Colonic mucosa (tissue), 4 donors: Measurements from ENCODE around the gene H1-8. TPM values are rescaled to one million over a fixed set of nuclear protein-coding genes. Genes with fewer than 3 reads are reported as not detected.
"Not testable (repeated sequence)": the region's sequence is repeated elsewhere in the genome, so short reads cannot be mapped to it uniquely, and the experiment has no call there.

ENCODE experiments used
- DNase-seq: peaks from one replicate; pipeline ENCODE4 v3.0.0-alpha.2; 2020
- H3K27ac ChIP-seq: fragments of 200-600 bp; one replicate; pipeline ENCODE4 v1.8.0; 2021
- H3K27me3 ChIP-seq: fragments of 200-600 bp; one replicate; pipeline ENCODE4 v1.8.0; 2021
- H3K36me3 ChIP-seq: fragments of 200-600 bp; one replicate; pipeline ENCODE4 v1.8.0; 2021
- H3K4me1 ChIP-seq: fragments of 200-600 bp; one replicate; pipeline ENCODE4 v1.8.0; 2021; ENCODE audit warnings: mild to moderate bottlenecking
- H3K4me3 ChIP-seq: fragments of 200-600 bp; one replicate; pipeline ENCODE4 v1.8.0; 2021
- H3K9ac ChIP-seq, 2 donors: one replicate each; pipeline ENCODE4 v1.7.0; 2013; ENCODE audit warnings: control low read depth in 2 of 2, low read depth in 2 of 2, low read length in 2 of 2
- H3K9me3 ChIP-seq: fragments of 200-600 bp; one replicate; pipeline ENCODE4 v1.8.0; 2021
- CTCF ChIP-seq: fragments of 200-600 bp; IDR thresholded peaks from one replicate; pipeline ENCODE4 v1.8.0; 2022; ENCODE audit warnings: antibody characterized with exemption, mild to moderate bottlenecking
- intact Hi-C: fragments of 100-400 bp; cut with DNase I; formaldehyde crosslinking; loops from one replicate; pipeline ENCODE4 v1.14.1; 2022
- total RNA-seq, 2 donors: library from RNA; stranded (reverse); fragmentation: NEBNext Ultra II Directional in 1 of 2; extraction: Animal tissue kit (Norgen Biotek cat#: 25700) in 1 of 2; gene quantifications; one replicate each; pipeline ENCODE4 v1.2.1, GENCODE V29; 2021
- donor health status: healthy.
- donor health status: DM: no; HTN: no; CAD: no.
- donor health status: DM: no; HTN: no; CAD: no.

Gene H1-8
- total RNA-seq, 2 donors from 2014 or later, result not detected

GRCh38 chr3:129514110-129514509, 28.9 kb upstream of the H1-8 start:
- no peak for TF ChIP-seq CTCF
- intact Hi-C loops, result no loop called here
- H3K9me3 ChIP-seq, result no peaks in the 10 kb centered on the region
- DNase-seq, result no peak
- H3K27ac ChIP-seq, result no peak overlapping the region
- H3K4me1 ChIP-seq, result no peaks in the 10 kb centered on the region
- no peaks in the 10 kb centered on the region for H3K27me3 ChIP-seq
- no peak overlapping the region for H3K4me3 ChIP-seq
- no peak overlapping the region for H3K9ac ChIP-seq
- no peaks in the 10 kb centered on the region for H3K36me3 ChIP-seq

GRCh38 chr3:129514563-129514962, 28.4 kb upstream of the H1-8 start:
- H3K4me1 ChIP-seq, result no peaks in the 10 kb centered on the region
- H3K9me3 ChIP-seq, result no peaks in the 10 kb centered on the region
- TF ChIP-seq CTCF, result no peak
- no peak for DNase-seq
- H3K27me3 ChIP-seq, result no peaks in the 10 kb centered on the region
- H3K36me3 ChIP-seq, result no peaks in the 10 kb centered on the region
- H3K9ac ChIP-seq, result no peak overlapping the region
- H3K27ac ChIP-seq, result no peak overlapping the region
- H3K4me3 ChIP-seq, result no peak overlapping the region
- intact Hi-C loops, result no loop called here

GRCh38 chr3:129515108-129515820, 27.7 kb upstream of the H1-8 start:
- H3K4me1 ChIP-seq, H3K27ac ChIP-seq, H3K36me3 ChIP-seq, H3K9ac ChIP-seq, DNase-seq, H3K9me3 ChIP-seq, H3K27me3 ChIP-seq, H3K4me3 ChIP-seq, intact Hi-C loops: not testable (repeated sequence)

- H3K4me1 ChIP-seq, H3K9me3 ChIP-seq, H3K36me3 ChIP-seq, H3K27ac ChIP-seq, intact Hi-C loops, H3K27me3 ChIP-seq, DNase-seq, H3K9ac ChIP-seq, H3K4me3 ChIP-seq: not testable (repeated sequence)
Observed at GRCh38 chr3:129515821-129516432, 27.0 kb upstream of the H1-8 start.

- Histone ChIP-seq H3K27me3 (no peaks in the 10 kb centered on the region), H3K4me3 (no peak overlapping the region), H3K36me3 (no peaks in the 10 kb centered on the region), H3K9me3 (no peaks in the 10 kb centered on the region), H3K9ac (no peak overlapping the region), H3K4me1 (no peaks in the 10 kb centered on the region), H3K27ac (no peak overlapping the region)
- intact Hi-C loops, result no loop called here
- no peak for TF ChIP-seq CTCF
- DNase-seq, result no peak
Observed at GRCh38 chr3:129517516-129517915, 25.5 kb upstream of the H1-8 start.

GRCh38 chr3:129518038-129518561, 24.9 kb upstream of the H1-8 start:
- H3K9me3 ChIP-seq, result no peaks in the 10 kb centered on the region
- H3K4me1 ChIP-seq, result no peaks in the 10 kb centered on the region
- DNase-seq, result no peak
- no peak overlapping the region for H3K4me3 ChIP-seq
- TF ChIP-seq CTCF, result no peak
- no peaks in the 10 kb centered on the region for H3K27me3 ChIP-seq
- H3K9ac ChIP-seq, result no peak overlapping the region
- intact Hi-C loops, result no loop called here
- no peak overlapping the region for H3K27ac ChIP-seq
- H3K36me3 ChIP-seq, result no peaks in the 10 kb centered on the region
